GM12878 (cell line): ENCODE measurements around the gene KRTAP10-6. TPM values are rescaled to one million over a fixed set of nuclear protein-coding genes. Genes with fewer than 3 reads are reported as not detected.

ENCODE experiments used
- ATAC-seq: fragments of 200-7000 bp; cut with Tn5 transposase; 3 replicates; pipeline ENCODE4 v1.9.1; 2020; ENCODE audit warnings: mild to moderate bottlenecking, moderate library complexity
- BruUV-seq: library from RNA; stranded (reverse); fragments of 400-500 nt; replicated peaks from 2 replicates; lab custom pipeline; 2021; lab: Mats Ljungman, UMichigan
- CTCF ChIA-PET: fragments of 300-600 bp; sonication (Branson Sonifier 250); formaldehyde crosslinking; extraction: SDS; loops from one replicate; lab custom pipeline; 2021; ENCODE audit warnings: inconsistent platforms; lab: Yijun Ruan, JAX
- POLR2A ChIA-PET: fragments of 350-600 bp; formaldehyde crosslinking; extraction: SDS; loops from one replicate; lab custom pipeline; 2021; ENCODE audit warnings: inconsistent platforms; lab: Charles Lee
- RAD21 ChIA-PET: fragments of 300-600 bp; sonication (Branson Sonifier 250); formaldehyde crosslinking; loops from one replicate; lab custom pipeline; 2023; ENCODE audit warnings: antibody characterized with exemption; ENCODE audit not compliant: unreplicated experiment; lab: Charles Lee
- SMC1A ChIA-PET: fragments of 300-600 bp; sonication (Branson Sonifier 250); formaldehyde crosslinking; loops from one replicate; lab custom pipeline; 2023; ENCODE audit not compliant: unreplicated experiment, uncharacterized antibody; lab: Charles Lee
- DNase-seq: peaks from one replicate; pipeline ENCODE4 v3.0.0-alpha.2; 2011; ENCODE audit warnings: low read depth, low spot score
- FAIRE-seq: peaks from 3 replicates; lab custom pipeline; 2011; peaks lifted over from hg19 to GRCh38; lab: Jason Lieb, UNC
- H2AFZ ChIP-seq: 2 replicates; pipeline ENCODE4 v1.6.0; 2011; ENCODE audit warnings: low read depth, low read length, control low read depth; ENCODE audit not compliant: control insufficient read depth
- H3K27ac ChIP-seq: 2 replicates; pipeline ENCODE4 v1.5.1; 2011; ENCODE audit warnings: control low read depth; ENCODE audit not compliant: control insufficient read depth, insufficient read depth
- H3K27me3 ChIP-seq, 2 experiments: replicated peaks in 1 of 2; 2 replicates each; pipeline versions ENCODE4 v1.6.0 to v1.6.1; 2011; ENCODE audit warnings: low read length in 1 of 2; ENCODE audit not compliant: control insufficient read depth in 2 of 2, insufficient read depth in 2 of 2
- H3K36me3 ChIP-seq, 2 experiments: 2 replicates each; pipeline ENCODE4 v1.5.1; 2011; ENCODE audit warnings: low read length in 1 of 2; ENCODE audit not compliant: control insufficient read depth in 2 of 2, insufficient read depth in 2 of 2
- H3K4me1 ChIP-seq: 2 replicates; pipeline ENCODE4 v1.6.1; 2011; ENCODE audit warnings: mild to moderate bottlenecking, low read length, moderate library complexity, mixed read lengths; ENCODE audit not compliant: control insufficient read depth, insufficient read depth
- H3K4me2 ChIP-seq: 2 replicates; pipeline ENCODE4 v1.6.0; 2011; ENCODE audit warnings: control low read depth; ENCODE audit not compliant: control insufficient read depth, insufficient read depth
- H3K4me3 ChIP-seq: fragments of 200-600 bp; sonication (generic); 2 replicates; pipeline ENCODE4 v1.5.1; 2016
- H3K79me2 ChIP-seq: 2 replicates; pipeline ENCODE4 v1.6.0; 2011; ENCODE audit warnings: low read length; ENCODE audit not compliant: control insufficient read depth, insufficient read depth
- H3K9ac ChIP-seq: 2 replicates; pipeline ENCODE4 v1.8.0; 2011; ENCODE audit warnings: low read length, control low read depth, mixed read lengths; ENCODE audit not compliant: control insufficient read depth, insufficient read depth
- H3K9me3 ChIP-seq: replicated peaks from 3 replicates; pipeline ENCODE4 v1.5.1; 2011; ENCODE audit warnings: mild to moderate bottlenecking, low read length; ENCODE audit not compliant: control insufficient read depth, insufficient read depth
- H4K20me1 ChIP-seq: 2 replicates; pipeline ENCODE4 v1.6.0; 2011; ENCODE audit not compliant: control insufficient read depth, insufficient read depth
- BHLHE40 ChIP-seq, 2 experiments: fragments of 450-650 bp in 1 of 2; IDR thresholded peaks; 2 replicates each; pipeline ENCODE4 v1.6.1; 2011 to 2017; ENCODE audit warnings: low read depth in 2 of 2, borderline replicate concordance in 1 of 2, improper control_type of control experiment in 1 of 2, low read length in 1 of 2, mild to moderate bottlenecking in 1 of 2
- CEBPB ChIP-seq, 2 experiments: fragments of 150-350 bp in 1 of 2; IDR thresholded peaks; 2 replicates each; pipeline ENCODE4 v1.6.1; 2012 to 2014; ENCODE audit warnings: low read depth in 2 of 2, low read length in 2 of 2, borderline replicate concordance in 1 of 2, inconsistent platforms in 1 of 2
- CREM ChIP-seq: IDR thresholded peaks from 2 replicates; pipeline ENCODE4 v1.6.1; 2014; ENCODE audit warnings: antibody characterized with exemption, low read depth
- ETV6 ChIP-seq, 2 experiments: fragments of 450-650 bp in 1 of 2; IDR thresholded peaks in 1 of 2; conservative IDR thresholded peaks in 1 of 2; 2 replicates each; pipeline ENCODE4 v1.6.1; 2014; ENCODE audit warnings: antibody characterized with exemption in 1 of 2, borderline replicate concordance in 1 of 2, low read depth in 1 of 2, mild to moderate bottlenecking in 1 of 2, moderate library complexity in 1 of 2
- GABPA ChIP-seq: IDR thresholded peaks from 2 replicates; pipeline ENCODE4 v1.6.1; 2014; ENCODE audit warnings: antibody characterized with exemption, low read depth, mild to moderate bottlenecking, inconsistent platforms
- GATAD2B ChIP-seq: fragments of 450-650 bp; conservative IDR thresholded peaks from 2 replicates; pipeline ENCODE4 v1.6.1; 2017; ENCODE audit warnings: low read depth, mild to moderate bottlenecking, moderate library complexity
- PAX5 ChIP-seq: IDR thresholded peaks from 2 replicates; pipeline ENCODE4 v1.6.1; 2011; ENCODE audit warnings: low read depth, low read length, borderline replicate concordance
- PKNOX1 ChIP-seq: fragments of 450-650 bp; IDR thresholded peaks from 2 replicates; pipeline ENCODE4 v1.6.1; 2016; ENCODE audit warnings: mild to moderate bottlenecking
- POLR2A ChIP-seq: IDR thresholded peaks from 2 replicates; pipeline ENCODE4 v1.6.1; 2011; ENCODE audit warnings: low read depth, mild to moderate bottlenecking, low read length
- POLR2AphosphoS2 ChIP-seq: IDR thresholded peaks from 2 replicates; pipeline ENCODE4 v1.6.1; 2011; ENCODE audit warnings: low read depth, mild to moderate bottlenecking, low read length, improper control_type of control experiment, moderate library complexity
- POLR2AphosphoS5 ChIP-seq: IDR thresholded peaks from 2 replicates; pipeline ENCODE4 v1.6.1; 2011; ENCODE audit warnings: mild to moderate bottlenecking, low read length, inconsistent platforms
- RAD51 ChIP-seq: fragments of 450-650 bp; IDR thresholded peaks from 2 replicates; pipeline ENCODE4 v1.6.1; 2016; ENCODE audit warnings: moderate library complexity, mild to moderate bottlenecking, inconsistent platforms
- RELB ChIP-seq: fragments of 450-650 bp; IDR thresholded peaks from 2 replicates; pipeline ENCODE4 v1.6.1; 2017; ENCODE audit warnings: low read depth, mild to moderate bottlenecking, moderate library complexity
- SIN3A ChIP-seq: IDR thresholded peaks from 2 replicates; pipeline ENCODE4 v1.6.1; 2012; ENCODE audit warnings: low read depth, low read length, improper control_type of control experiment
- SREBF1 ChIP-seq: IDR thresholded peaks from 2 replicates; pipeline ENCODE4 v1.6.1; 2012; ENCODE audit warnings: mild to moderate bottlenecking, low read length
- TBL1XR1 ChIP-seq: IDR thresholded peaks from 2 replicates; pipeline ENCODE4 v1.6.1; 2012; ENCODE audit warnings: low read depth, low read length, improper control_type of control experiment
- YBX1 ChIP-seq: fragments of 450-650 bp; IDR thresholded peaks from 2 replicates; pipeline ENCODE4 v1.6.1; 2016; ENCODE audit warnings: antibody characterized with exemption
- ZNF24 ChIP-seq: fragments of 450-650 bp; IDR thresholded peaks from 2 replicates; pipeline ENCODE4 v1.6.1; 2017; ENCODE audit warnings: antibody characterized with exemption, mild to moderate bottlenecking
- WGBS: methylation state at CpG from one replicate; pipeline ENCODE4 v1.1.6; 2016; ENCODE audit warnings: low lambda C conversion rate; ENCODE audit not compliant: insufficient replicate concordance, insufficient coverage; ENCODE audit errors: missing lambda C conversion rate; 5-methylcytosine and 5-hydroxymethylcytosine counted together
- in situ Hi-C: fragments of 300-500 bp; cut with MboI; formaldehyde crosslinking; loops from 9 replicates; pipeline ENCODE4 v1.14.3; 2018; ENCODE audit warnings: mixed read lengths
- intact Hi-C: fragments of 100-400 bp; cut with micrococcal nuclease; formaldehyde crosslinking; loops from one replicate; pipeline ENCODE4 v1.14.2; 2022; ENCODE audit not compliant: unreplicated experiment
- polyA plus RNA-seq, 11 experiments: library from polyadenylated mRNA; depleted of rRNA in 4 of 11; unstranded in 6 of 11; stranded (reverse) in 5 of 11; fragments of >200 nt; fragmentation: Nextera tagmentation in 4 of 11; fragmentation: Illumina TruSeq in 1 of 11; extraction: Ambion mirVana in 4 of 11; extraction: Trizol in 1 of 11; gene quantifications; 1 replicate in 1 of 11; 2 replicates in 10 of 11; pipeline versions ENCODE4 v1.2.1 to v1.2.3, GENCODE V29; 2011 to 2016; ENCODE audit warnings: inconsistent platforms in 2 of 11, missing spikeins in 2 of 11, low read depth in 1 of 11
- total RNA-seq, 4 experiments: library from RNA; depleted of rRNA in 3 of 4; stranded (reverse); fragments of >200 nt in 3 of 4; fragmentation: Illumina TruSeq in 1 of 4; extraction: Trizol in 1 of 4; gene quantifications; 2 replicates each; pipeline versions ENCODE4 v1.2.1 to v1.2.3, GENCODE V29; 2013 to 2021

Gene KRTAP10-6
- total and polyA plus RNA-seq, 10 of the 15 experiments (the other 5 are each of a cell fraction or from before 2014, with no cell fraction given), result not detected

GRCh38 chr21:44625756-44626155 lies 33.5 kb upstream of the KRTAP10-6 start:
- H3K9me3 ChIP-seq, result peaks cover 10% of the 10 kb centered on the region; the same call in 1 of the 3 replicates
- WGBS, result 70% methylated on average over 7 of the region's 7 CpGs
- no peak overlapping the region for H3K4me3 ChIP-seq
- no peak for DNase-seq
- H3K27ac ChIP-seq, result no peak overlapping the region
- H3K79me2 ChIP-seq, result no peaks in the 10 kb centered on the region
- intact Hi-C loops, result no loop called here
- no TSS peak for BruUV-seq
- no peaks in the 10 kb centered on the region for H3K27me3 ChIP-seq
- no peak for ATAC-seq
- H3K9ac ChIP-seq, result no peak overlapping the region
- ChIA-PET POLR2A (no interaction called here), CTCF (no interaction called here), SMC1A (no interaction called here), RAD21 (no interaction called here)
- no peak for TF ChIP-seq POLR2AphosphoS2
- no peak for TF ChIP-seq POLR2A
- no peak for TF ChIP-seq CREM
- no peak for TF ChIP-seq POLR2AphosphoS5
- no peaks in the 10 kb centered on the region for H4K20me1 ChIP-seq
- in situ Hi-C loops, result no loop called here
- H3K4me2 ChIP-seq, result no peak overlapping the region
- no peaks in the 10 kb centered on the region for H3K36me3 ChIP-seq
- no peak overlapping the region for H2AFZ ChIP-seq
- FAIRE-seq, result no peak
- H3K4me1 ChIP-seq, result no peaks in the 10 kb centered on the region

- in situ Hi-C loops (no loop called here), intact Hi-C loops (no loop called here)
- CTCF ChIA-PET, result no interaction called here
- H3K4me2 ChIP-seq, result no peak overlapping the region
- H4K20me1 ChIP-seq, result no peaks in the 10 kb centered on the region
- POLR2A ChIA-PET, result no interaction called here
- H3K79me2 ChIP-seq, result no peaks in the 10 kb centered on the region
- ATAC-seq (no peak), DNase-seq (no peak), FAIRE-seq (no peak)
- peaks cover 1% of the 10 kb centered on the region; the same call in 1 of the 3 replicates for H3K9me3 ChIP-seq
- H2AFZ ChIP-seq, result no peak overlapping the region
- RAD21 ChIA-PET, result no interaction called here
- no peaks in the 10 kb centered on the region for H3K4me1 ChIP-seq
- SMC1A ChIA-PET, result interaction anchor here (1.1 kb wide), 1 partner anchor 8 kb away, joined by 3 read pairs; no protein-coding TSS in a partner anchor
- BruUV-seq, result no TSS peak
- no peak overlapping the region for H3K4me3 ChIP-seq
- H3K36me3 ChIP-seq, result no peaks in the 10 kb centered on the region
- no peak overlapping the region for H3K9ac ChIP-seq
- H3K27me3 ChIP-seq, result no peaks in the 10 kb centered on the region
- TF ChIP-seq BHLHE40 (IDR thresholded peaks at IDR 0.05; ENCODE audit: borderline replicate concordance in 1 of 2, low read depth in 2 of 2, low read length in 1 of 2) (no peak), RAD51 (no peak), SREBF1 (no peak), RELB (no peak), SIN3A (no peak), PAX5 (no peak), CEBPB (IDR thresholded peaks at IDR 0.05; ENCODE audit: borderline replicate concordance in 1 of 2, low read depth in 2 of 2, low read length in 2 of 2) (no peak), PKNOX1 (no peak), TBL1XR1 (no peak), YBX1 (no peak), ZNF24 (no peak), ETV6 (conservative IDR thresholded peaks at IDR 0.05 in 1 of 2, IDR thresholded peaks at IDR 0.05 in 1 of 2; ENCODE audit: borderline replicate concordance in 1 of 2, low read depth in 1 of 2) (no peak), GATAD2B (no peak), GABPA (no peak)
- no peak overlapping the region for H3K27ac ChIP-seq
These were observed 31.3 kb upstream of the KRTAP10-6 start for GRCh38 chr21:44623575-44623974.
